Vagina (tissue), 2 donors: ENCODE measurements around the gene ZNF207.

Source experiments
- POLR2A ChIP-seq, 2 donors: fragments of 450-650 bp; IDR thresholded peaks; one replicate each; pipeline ENCODE4 v1.6.1; 2017; ENCODE audit warnings: antibody characterized with exemption in 2 of 2, mild to moderate bottlenecking in 2 of 2, moderate library complexity in 2 of 2
- POLR2AphosphoS5 ChIP-seq, 2 donors: sonication (generic); formaldehyde crosslinking; IDR thresholded peaks; one replicate each; pipeline ENCODE4 v1.9.0; 2017; ENCODE audit warnings: antibody characterized with exemption in 2 of 2, mild to moderate bottlenecking in 2 of 2, low read depth in 1 of 2; ENCODE audit not compliant: insufficient read depth in 1 of 2
- TF ChIP-seq, protein P1 (sequence below), 3 experiments: fragments of 450-650 bp in 2 of 3; fragments of 200-600 bp in 1 of 3; sonication (generic) in 1 of 3; IDR thresholded peaks; one replicate each; pipeline ENCODE4 v1.5.1; 2017 to 2019; ENCODE audit warnings: antibody characterized with exemption in 3 of 3, mild to moderate bottlenecking in 2 of 3, moderate library complexity in 2 of 3

DNA sequence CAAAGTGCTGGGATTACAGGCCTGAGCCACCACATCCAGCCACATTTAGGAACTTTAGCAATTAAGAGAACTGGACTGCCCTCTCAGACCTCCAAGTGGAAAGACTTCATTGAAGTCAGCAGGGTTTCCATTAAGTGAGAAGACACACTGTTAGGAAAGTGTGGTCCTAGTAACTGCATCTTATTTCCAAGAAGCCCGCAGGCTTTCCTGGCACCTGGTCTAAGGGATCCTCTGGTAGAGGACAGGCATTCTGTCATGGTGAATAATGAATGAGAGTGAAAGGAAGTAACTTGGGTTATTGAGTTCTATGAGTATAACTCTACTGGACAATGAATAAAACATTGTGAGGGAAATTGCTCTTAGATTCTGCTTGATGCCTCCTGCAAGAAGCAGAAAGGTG is 22.0 kb upstream of the ZNF207 start:
- TF ChIP-seq POLR2A (IDR thresholded peaks at IDR 0.05): no peak
- TF ChIP-seq, protein P1, sequence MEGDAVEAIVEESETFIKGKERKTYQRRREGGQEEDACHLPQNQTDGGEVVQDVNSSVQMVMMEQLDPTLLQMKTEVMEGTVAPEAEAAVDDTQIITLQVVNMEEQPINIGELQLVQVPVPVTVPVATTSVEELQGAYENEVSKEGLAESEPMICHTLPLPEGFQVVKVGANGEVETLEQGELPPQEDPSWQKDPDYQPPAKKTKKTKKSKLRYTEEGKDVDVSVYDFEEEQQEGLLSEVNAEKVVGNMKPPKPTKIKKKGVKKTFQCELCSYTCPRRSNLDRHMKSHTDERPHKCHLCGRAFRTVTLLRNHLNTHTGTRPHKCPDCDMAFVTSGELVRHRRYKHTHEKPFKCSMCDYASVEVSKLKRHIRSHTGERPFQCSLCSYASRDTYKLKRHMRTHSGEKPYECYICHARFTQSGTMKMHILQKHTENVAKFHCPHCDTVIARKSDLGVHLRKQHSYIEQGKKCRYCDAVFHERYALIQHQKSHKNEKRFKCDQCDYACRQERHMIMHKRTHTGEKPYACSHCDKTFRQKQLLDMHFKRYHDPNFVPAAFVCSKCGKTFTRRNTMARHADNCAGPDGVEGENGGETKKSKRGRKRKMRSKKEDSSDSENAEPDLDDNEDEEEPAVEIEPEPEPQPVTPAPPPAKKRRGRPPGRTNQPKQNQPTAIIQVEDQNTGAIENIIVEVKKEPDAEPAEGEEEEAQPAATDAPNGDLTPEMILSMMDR (IDR thresholded peaks at IDR 0.05): no peak
- TF ChIP-seq POLR2AphosphoS5 (IDR thresholded peaks at IDR 0.05; ENCODE audit: insufficient read depth in 1 of 2, low read depth in 1 of 2): no peak
